Measurements from ENCODE around the gene FGFR4.

Gene FGFR4

DNA sequence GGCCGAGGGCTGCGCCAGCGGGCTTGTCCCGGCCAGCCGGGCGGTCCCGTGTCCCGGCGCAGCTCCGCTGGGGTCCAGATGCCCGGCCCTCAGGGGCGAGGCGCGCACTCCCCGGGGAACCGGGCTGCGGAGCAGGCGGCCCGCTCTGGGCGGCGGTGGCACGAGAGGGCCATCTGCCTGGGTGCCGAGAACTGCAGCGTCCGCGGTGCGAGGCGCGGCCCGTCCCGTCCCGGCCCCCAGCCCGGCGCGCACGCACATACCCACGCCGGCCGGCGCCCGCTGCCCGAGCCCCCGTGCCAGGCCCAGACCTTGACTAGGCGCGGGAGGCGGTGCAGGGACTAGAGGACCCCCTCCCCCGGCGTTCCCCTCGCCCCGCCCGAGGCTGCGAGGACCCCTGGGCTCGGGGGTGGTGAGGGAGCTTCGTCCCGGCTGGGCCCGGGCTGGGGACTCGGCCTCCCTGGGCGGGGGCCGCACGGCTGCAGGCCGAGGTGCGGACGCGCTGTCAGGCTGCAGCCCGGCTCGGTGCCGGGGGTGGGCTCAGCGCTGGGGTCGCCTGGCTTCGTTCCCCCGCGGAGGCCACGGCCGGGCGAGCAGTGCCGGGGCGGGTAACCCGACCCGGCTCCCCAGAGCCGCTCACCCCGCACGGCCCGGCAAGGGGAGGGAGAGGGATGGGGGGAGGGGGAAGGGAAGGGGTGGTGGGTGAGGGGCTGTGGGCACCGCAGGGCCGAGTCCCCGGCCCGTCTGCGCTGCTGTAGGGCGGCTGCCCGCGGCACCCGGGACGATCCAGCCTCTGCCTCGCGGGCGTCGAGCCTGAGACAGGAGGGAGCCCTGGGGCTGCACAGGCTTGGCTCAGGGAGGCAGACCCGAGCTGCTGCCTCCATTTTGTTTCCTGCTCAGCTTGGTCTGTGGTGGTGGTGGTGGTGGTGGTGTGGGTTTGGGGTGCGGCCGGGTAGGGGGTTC, 45.7 kb downstream of the FGFR4 start:
- DNase-seq (ENCODE audit: low spot score) = peak; percentile 54

DNA sequence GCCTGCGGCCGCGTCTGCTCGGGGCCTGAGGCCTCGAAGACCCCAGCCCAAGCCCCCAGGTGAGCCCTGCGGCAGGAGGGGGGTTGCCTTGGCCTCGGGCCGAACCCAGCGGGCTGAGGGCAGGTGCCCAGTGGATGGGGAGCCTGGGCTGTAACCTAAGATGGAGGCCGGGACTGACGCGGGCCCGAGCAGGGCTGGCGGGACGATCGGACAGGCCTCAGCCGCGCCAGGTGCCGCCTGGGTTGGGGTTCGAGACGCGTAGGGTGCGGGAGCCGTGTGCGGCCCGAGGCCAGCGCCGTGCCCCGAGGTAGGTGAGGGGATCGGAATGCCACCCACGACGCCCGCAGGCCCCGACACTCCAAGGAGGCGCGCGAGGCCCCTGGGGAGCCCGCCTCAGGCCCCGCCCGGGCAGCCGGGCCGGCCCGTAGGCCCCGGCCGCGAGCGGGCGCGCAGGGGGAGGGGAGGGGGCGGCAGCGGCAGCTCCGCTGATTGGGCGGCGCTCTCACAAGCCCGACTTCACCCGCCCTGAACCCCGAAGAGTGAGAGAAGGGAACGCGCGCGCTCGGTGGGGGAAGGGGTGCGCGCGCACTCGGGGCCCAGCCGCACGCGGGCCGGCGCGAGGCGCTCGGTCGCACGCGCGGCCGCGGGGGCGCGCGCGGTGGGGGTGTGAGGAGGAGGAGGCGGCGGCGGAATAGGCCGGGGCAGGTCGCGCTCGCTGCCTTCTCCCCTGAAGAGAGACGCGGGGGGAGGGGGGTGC, 46.6 kb downstream of the FGFR4 start, which contains the start of gene NSD1:
NSD1 (plus strand) TSS at position 678 of the 757 bp plus-strand sequence. CDS start 1,331 bp downstream, outside the sequence.
- DNase-seq (ENCODE audit: low spot score) = peak; percentile 92

DNA sequence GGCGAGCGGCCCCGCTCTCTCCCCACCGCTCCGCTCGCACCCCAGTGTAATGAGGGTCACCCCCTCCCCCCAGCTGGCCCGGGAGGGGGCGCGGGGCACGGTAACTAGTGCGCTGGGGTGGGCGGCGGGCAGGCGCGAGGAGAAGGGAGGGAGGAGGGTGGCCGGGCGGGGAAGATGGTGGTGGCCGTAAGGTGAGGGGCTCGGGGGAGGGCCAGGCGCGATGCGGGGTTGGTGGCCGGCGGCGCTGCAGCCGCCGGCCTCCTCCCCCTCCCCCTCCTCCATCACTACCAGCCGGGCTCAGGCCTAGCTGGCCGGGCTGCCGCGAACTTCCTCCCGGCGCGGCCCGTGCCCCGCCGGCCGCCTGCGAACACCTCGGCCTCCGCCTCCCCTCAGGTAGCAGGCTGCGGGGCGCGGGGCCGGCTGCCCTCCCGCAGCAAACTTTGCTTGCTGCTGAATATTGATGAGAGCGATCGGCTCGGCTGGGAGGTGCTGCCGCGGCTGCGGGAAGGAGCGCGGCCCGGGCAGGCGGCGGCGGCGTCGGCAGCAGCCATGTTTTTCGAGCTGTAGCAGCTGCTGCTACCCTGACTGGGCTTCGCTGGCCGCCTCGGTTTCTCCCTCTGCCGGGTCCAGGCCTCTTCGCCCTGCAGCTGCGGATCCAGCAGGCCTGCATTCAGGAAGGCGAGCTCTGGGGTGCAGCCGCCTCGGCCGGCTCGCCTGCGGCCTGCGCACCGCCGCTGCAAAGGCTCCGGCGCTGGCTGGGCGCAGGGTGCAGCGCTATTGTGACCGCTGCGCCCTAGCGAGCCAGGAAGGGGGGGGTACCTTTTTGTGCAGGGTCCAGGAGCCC, 47.4 kb downstream of the FGFR4 start:
- peak; percentile 38 for DNase-seq (ENCODE audit: low spot score)

DNA sequence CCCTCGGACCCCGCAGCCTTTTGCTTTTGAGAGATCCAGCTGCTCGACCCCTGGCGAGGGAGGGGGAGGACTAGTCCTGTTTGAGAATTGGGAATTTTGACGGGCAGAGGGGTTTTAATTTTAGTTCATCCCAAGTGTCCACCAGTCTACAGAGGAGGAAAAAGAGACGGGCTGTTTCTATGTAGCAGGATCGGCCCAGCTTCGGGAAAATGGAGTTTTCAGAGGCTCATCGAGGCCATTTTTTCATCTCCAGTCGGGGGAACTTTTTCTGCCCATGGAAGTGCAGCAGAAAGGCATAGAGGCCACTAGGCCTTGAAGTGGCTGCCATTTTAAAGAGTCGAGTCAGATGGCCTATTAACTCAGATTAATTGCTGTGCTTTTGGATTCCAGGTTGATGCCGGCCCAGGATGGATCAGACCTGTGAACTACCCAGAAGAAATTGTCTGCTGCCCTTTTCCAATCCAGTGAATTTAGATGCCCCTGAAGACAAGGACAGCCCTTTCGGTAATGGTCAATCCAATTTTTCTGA, 48.0 kb downstream of the FGFR4 start:
- no peak for DNase-seq (ENCODE audit: low spot score)

DNA sequence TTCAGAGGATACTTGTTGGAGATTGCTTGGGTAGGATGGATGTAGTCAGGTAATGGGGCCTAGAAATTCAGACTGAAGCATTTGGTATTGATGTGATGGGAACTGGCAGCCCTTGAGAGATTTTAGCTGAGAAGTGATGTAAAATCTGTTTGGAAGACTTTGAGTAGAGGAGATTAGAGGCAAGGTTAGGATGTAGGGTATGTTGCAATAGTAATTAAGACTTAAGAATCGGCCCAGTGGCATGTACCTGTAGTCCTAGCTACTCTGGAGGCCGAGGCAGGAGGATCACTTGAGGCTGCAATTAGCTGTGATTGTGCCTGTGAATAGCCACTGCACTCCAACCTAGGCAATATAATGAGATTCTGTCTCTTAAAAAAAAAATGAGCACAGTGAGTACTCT, 53.6 kb downstream of the FGFR4 start:
- no peak for DNase-seq (ENCODE audit: low spot score)

DNA sequence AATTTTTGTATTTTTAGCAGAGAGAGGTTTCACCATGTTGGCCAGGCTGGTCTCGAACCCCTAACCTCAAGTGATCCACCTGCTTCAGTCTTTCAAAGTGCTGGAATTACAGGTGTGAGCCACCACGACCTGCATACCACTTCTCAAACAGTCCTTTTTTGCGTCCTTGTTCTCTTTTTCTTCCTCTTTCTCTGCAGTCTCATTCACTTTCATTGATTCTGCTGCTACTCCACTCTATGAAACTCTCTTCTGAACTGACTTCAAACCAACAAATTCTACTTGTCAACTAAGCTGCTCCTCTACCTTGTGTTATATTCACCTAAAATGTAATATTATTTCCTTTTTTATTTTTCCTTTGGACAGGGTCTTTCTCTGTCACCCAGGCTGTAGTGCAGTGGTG, 54.8 kb downstream of the FGFR4 start:
- DNase-seq (ENCODE audit: low spot score) = no peak

DNA sequence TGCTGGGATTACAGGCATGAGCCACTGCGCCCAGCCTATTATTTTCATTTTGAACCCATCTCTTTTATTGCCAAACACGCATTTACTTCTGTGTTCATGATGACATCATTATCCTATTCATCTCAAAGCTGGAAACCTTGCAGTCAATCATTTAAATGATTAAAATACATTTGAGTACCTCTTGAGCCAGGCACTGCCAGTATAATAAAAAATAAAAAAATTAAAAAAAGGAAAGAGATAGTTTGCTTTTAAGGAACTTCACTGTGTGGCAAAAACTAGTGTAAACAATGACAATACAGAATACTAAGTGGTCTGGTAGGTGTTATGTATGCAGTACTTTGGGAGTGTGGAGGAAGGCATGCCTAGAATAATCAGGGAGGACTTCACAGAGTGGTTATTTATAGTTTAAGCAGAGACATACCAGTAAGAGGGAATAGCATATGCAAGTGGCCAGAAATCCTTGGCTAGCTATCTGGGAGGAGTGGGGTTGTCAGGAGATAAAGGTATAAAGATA, 55.4 kb downstream of the FGFR4 start:
- no peak for DNase-seq (ENCODE audit: low spot score)

DNA sequence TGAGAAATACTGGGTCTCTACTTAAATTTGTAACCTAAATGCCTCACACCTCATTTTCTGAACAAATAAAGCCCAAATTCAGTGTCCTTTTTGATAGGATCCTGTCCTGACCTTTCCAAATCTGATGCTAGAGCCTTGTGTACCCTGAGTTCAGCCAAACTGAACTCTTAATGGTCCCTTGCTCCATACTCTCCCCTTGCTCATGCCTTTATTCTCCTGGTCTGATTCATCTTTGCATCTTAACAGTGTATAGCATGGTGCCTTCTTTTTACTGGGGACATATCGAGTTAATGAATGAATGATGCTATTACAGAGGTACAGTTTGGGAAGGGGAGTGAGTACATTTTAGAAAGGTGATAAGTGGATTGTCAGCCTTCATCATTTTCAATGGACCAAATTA, 56.1 kb downstream of the FGFR4 start:
- DNase-seq (ENCODE audit: low spot score) = no peak

DNA sequence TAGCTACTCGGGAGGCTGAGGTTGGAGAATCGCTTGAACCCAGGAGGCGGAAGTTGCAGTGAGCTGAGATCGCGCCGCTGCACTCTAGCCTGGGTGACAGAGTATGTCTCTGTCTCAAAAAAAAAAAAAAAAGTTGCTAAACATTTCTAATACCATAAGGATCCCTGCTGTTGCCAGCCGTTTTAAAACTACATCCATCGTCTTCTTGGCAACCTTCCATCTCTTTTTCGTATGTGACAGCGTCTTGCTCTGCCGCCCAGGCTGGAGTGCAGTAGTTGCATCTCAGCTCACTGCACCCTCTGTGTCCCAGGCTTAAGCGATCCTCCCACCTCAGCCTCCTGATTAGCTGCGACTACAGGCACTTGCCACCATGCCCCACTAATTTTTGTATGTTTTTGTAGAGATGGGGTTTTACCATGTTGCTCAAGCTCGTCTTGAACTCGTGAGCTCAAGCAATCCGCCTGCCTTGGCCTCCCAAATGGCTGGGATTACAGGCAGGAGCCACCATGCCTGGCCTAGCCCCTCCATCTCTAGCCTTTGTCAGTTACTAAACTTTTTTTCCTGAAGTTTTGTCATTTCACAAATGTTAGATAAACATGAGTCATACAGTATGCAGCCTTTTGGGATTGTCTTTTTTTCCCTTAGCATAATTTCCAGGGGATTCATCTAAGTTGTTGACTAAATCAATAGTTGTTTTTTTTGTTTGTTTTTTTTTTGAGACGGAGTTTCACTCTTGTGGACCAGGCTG, 60.4 kb downstream of the FGFR4 start:
- no peak for DNase-seq (ENCODE audit: low spot score)
